Mesenchymal stem cell (in vitro differentiated cells and primary cell): ENCODE results near the gene SOX18.

Experiments used
- DNase-seq: peaks from one replicate; pipeline ENCODE4 v3.0.0-alpha.2; 2013
- H2AFZ ChIP-seq: one replicate; pipeline ENCODE4 v1.6.1; 2013; ENCODE audit warnings: low read depth, mild to moderate bottlenecking, control low read depth, inconsistent platforms, low read length, moderate library complexity
- H2AK5ac ChIP-seq: 2 replicates; pipeline ENCODE4 v1.6.1; 2013; ENCODE audit warnings: low read length, moderate library complexity, mild to moderate bottlenecking, inconsistent platforms; ENCODE audit not compliant: severe bottlenecking
- H2BK120ac ChIP-seq: one replicate; pipeline ENCODE4 v1.6.1; 2013; ENCODE audit warnings: low read depth, mild to moderate bottlenecking, inconsistent platforms, low read length, moderate library complexity
- H2BK12ac ChIP-seq, 2 experiments: one replicate each; pipeline ENCODE4 v1.6.1; 2013; ENCODE audit warnings: inconsistent platforms in 2 of 2, low read length in 2 of 2, mild to moderate bottlenecking in 2 of 2, moderate library complexity in 2 of 2, control low read depth in 1 of 2
- H2BK15ac ChIP-seq: one replicate; pipeline ENCODE4 v1.6.1; 2013; ENCODE audit warnings: mild to moderate bottlenecking, low read depth, inconsistent platforms; ENCODE audit not compliant: poor library complexity, severe bottlenecking
- H2BK5ac ChIP-seq: 2 replicates; pipeline ENCODE4 v1.6.1; 2013; ENCODE audit warnings: low read depth, mild to moderate bottlenecking, low read length, control low read depth, inconsistent platforms; ENCODE audit not compliant: poor library complexity, severe bottlenecking
- H3K14ac ChIP-seq, 2 experiments: one replicate each; pipeline ENCODE4 v1.6.1; 2013; ENCODE audit warnings: inconsistent platforms in 2 of 2, low read length in 2 of 2, control low read depth in 1 of 2, mild to moderate bottlenecking in 1 of 2, moderate library complexity in 1 of 2
- H3K18ac ChIP-seq, 2 experiments: one replicate each; pipeline ENCODE4 v1.6.1; 2013; ENCODE audit warnings: inconsistent platforms in 2 of 2, low read length in 2 of 2, control low read depth in 1 of 2, low read depth in 1 of 2, mild to moderate bottlenecking in 1 of 2
- H3K23ac ChIP-seq, 2 experiments: one replicate each; pipeline ENCODE4 v1.6.1; 2013; ENCODE audit warnings: inconsistent platforms in 2 of 2, low read length in 2 of 2, mild to moderate bottlenecking in 2 of 2, moderate library complexity in 2 of 2, control low read depth in 1 of 2
- H3K27ac ChIP-seq: 2 replicates; pipeline ENCODE4 v1.5.1; 2013; ENCODE audit warnings: mild to moderate bottlenecking, moderate library complexity, low read length, control low read depth, inconsistent platforms; ENCODE audit not compliant: poor library complexity, severe bottlenecking
- H3K27me3 ChIP-seq, 2 experiments: 2 replicates each; pipeline versions ENCODE4 v1.6.1 to v1.7.0; 2013; ENCODE audit warnings: low read length in 2 of 2, mild to moderate bottlenecking in 2 of 2, moderate library complexity in 2 of 2, control low read depth in 1 of 2, inconsistent platforms in 1 of 2; ENCODE audit not compliant: control insufficient read depth in 1 of 2, insufficient read depth in 1 of 2
- H3K36me3 ChIP-seq, 2 experiments: 2 replicates each; pipeline versions ENCODE4 v1.6.1 to v1.7.0; 2013; ENCODE audit warnings: low read length in 2 of 2, control low read depth in 1 of 2, inconsistent platforms in 1 of 2, low read depth in 1 of 2, mild to moderate bottlenecking in 1 of 2; ENCODE audit not compliant: insufficient read depth in 2 of 2, control insufficient read depth in 1 of 2
- H3K4ac ChIP-seq, 2 experiments: one replicate each; pipeline ENCODE4 v1.6.1; 2013; ENCODE audit warnings: inconsistent platforms in 2 of 2, low read length in 2 of 2, mild to moderate bottlenecking in 2 of 2, moderate library complexity in 2 of 2, control low read depth in 1 of 2, low read depth in 1 of 2
- H3K4me1 ChIP-seq: 2 replicates; pipeline ENCODE4 v1.6.1; 2013; ENCODE audit warnings: low read depth, low read length, control low read depth; ENCODE audit not compliant: control insufficient read depth, insufficient read depth
- H3K4me2 ChIP-seq: 2 replicates; pipeline ENCODE4 v1.6.1; 2013; ENCODE audit warnings: low read length, mild to moderate bottlenecking, inconsistent platforms; ENCODE audit not compliant: poor library complexity, severe bottlenecking
- H3K4me3 ChIP-seq, 2 experiments: 2 replicates each; pipeline versions ENCODE4 v1.5.1 to v1.7.0; 2013; ENCODE audit warnings: low read length in 2 of 2, mild to moderate bottlenecking in 2 of 2, control low read depth in 1 of 2, low read depth in 1 of 2; ENCODE audit not compliant: insufficient read depth in 1 of 2
- H3K79me1 ChIP-seq: replicated peaks from 2 replicates; pipeline ENCODE4 v1.6.1; 2013; ENCODE audit warnings: mild to moderate bottlenecking, control low read depth, low read length, inconsistent platforms; ENCODE audit not compliant: poor library complexity, severe bottlenecking
- H3K9ac ChIP-seq: 2 replicates; pipeline ENCODE4 v1.7.0; 2013; ENCODE audit warnings: mild to moderate bottlenecking, low read length, moderate library complexity
- H3K9me3 ChIP-seq: 2 replicates; pipeline ENCODE4 v1.7.0; 2013; ENCODE audit warnings: mild to moderate bottlenecking, low read length; ENCODE audit not compliant: control insufficient read depth
- H4K8ac ChIP-seq: one replicate; pipeline ENCODE4 v1.6.1; 2013; ENCODE audit warnings: inconsistent platforms, mild to moderate bottlenecking, low read length, moderate library complexity
- H4K91ac ChIP-seq: one replicate; pipeline ENCODE4 v1.6.1; 2013; ENCODE audit warnings: mild to moderate bottlenecking, low read length, inconsistent platforms
- WGBS: methylation state at CpG from one replicate; pipeline ENCODE4 v1.1.7; 2013; ENCODE audit warnings: mixed read lengths; 5-methylcytosine and 5-hydroxymethylcytosine counted together

SOX18 gene

DNA sequence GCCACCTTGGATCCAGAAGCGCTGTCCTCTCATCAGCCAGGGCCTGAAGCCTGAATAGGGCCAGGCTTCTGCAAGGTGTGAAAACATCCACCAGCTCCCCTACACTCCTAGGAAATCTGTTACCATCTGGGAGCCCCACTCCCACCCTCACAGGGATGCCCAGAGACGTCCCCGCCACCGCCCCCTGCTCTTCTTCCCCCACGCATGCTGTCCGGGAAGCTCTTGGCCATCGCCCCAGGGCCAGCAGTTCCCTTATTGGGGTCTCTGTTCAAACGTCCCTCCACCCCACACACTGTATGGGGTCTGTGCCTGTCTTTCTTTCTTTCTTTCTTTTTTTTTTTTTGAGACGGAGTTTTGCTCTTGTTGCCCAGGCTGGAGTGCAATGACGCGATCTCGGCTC lies 26.1 kb upstream of the SOX18 start:
- Histone ChIP-seq H2AK5ac (no peak overlapping the region), H2BK15ac (no peak overlapping the region), H3K4me3 (no peak overlapping the region), H2BK12ac (no peak overlapping the region), H3K23ac (no peak overlapping the region), H4K8ac (no peak overlapping the region), H4K91ac (no peak overlapping the region), H3K14ac (no peak overlapping the region), H3K9me3 (no peaks in the 10 kb centered on the region), H3K4me2 (no peak overlapping the region), H3K36me3 (peaks cover 17 to 58% of the 10 kb centered on the region in 2 experiments), H2BK120ac (no peak overlapping the region), H3K27me3 (no peaks in the 10 kb centered on the region), H3K18ac (no peak overlapping the region), H3K4ac (no peak overlapping the region), H2BK5ac (no peak overlapping the region), H2AFZ (no peak overlapping the region), H3K4me1 (peaks cover 21% of the 10 kb centered on the region), H3K79me1 (peaks cover 24% of the 10 kb centered on the region), H3K9ac (no peak overlapping the region), H3K27ac (no peak overlapping the region)
- WGBS, result 90% methylated on average over 12 of the region's 12 CpGs
- no peak for DNase-seq

DNA sequence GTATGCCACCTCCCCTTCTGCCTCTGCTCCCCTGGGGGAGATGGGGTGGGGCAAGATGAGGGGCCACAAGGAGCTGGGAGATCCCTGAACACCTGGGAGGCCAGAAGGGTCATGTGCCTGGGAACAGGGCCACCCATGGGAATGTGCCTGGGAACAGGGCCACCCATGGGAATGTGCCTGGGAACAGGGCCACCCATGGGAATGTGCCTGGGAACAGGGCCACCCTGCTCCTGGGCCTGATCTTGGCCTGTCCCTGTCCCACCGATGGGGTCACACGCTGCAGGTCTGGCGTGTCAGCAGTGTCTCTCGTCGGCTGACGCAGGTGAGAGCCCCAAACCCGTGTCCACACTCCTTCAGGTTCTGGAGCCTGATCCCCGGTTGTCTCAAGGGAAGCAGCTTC lies 25.5 kb upstream of the SOX18 start:
- 95% methylated on average over 8 of the region's 8 CpGs for WGBS
- H2BK12ac ChIP-seq, result no peak overlapping the region
- H3K27me3 ChIP-seq, result no peaks in the 10 kb centered on the region
- H3K36me3 ChIP-seq, result peaks cover 17 to 64% of the 10 kb centered on the region in 2 experiments
- no peaks in the 10 kb centered on the region for H3K9me3 ChIP-seq
- H3K18ac ChIP-seq, result no peak overlapping the region
- no peak overlapping the region for H4K91ac ChIP-seq
- no peak overlapping the region for H3K4me2 ChIP-seq
- no peak overlapping the region for H3K4me3 ChIP-seq
- peaks cover 24% of the 10 kb centered on the region for H3K79me1 ChIP-seq
- no peak overlapping the region for H3K27ac ChIP-seq
- no peak overlapping the region for H2BK120ac ChIP-seq
- no peak overlapping the region for H2BK5ac ChIP-seq
- no peak overlapping the region for H2AFZ ChIP-seq
- no peak overlapping the region for H2BK15ac ChIP-seq
- no peak overlapping the region for H3K9ac ChIP-seq
- no peak for DNase-seq
- H3K4me1 ChIP-seq, result peaks cover 20% of the 10 kb centered on the region
- no peak overlapping the region for H3K23ac ChIP-seq
- H3K14ac ChIP-seq, result no peak overlapping the region
- no peak overlapping the region for H3K4ac ChIP-seq
- no peak overlapping the region for H2AK5ac ChIP-seq
- H4K8ac ChIP-seq, result no peak overlapping the region

DNA sequence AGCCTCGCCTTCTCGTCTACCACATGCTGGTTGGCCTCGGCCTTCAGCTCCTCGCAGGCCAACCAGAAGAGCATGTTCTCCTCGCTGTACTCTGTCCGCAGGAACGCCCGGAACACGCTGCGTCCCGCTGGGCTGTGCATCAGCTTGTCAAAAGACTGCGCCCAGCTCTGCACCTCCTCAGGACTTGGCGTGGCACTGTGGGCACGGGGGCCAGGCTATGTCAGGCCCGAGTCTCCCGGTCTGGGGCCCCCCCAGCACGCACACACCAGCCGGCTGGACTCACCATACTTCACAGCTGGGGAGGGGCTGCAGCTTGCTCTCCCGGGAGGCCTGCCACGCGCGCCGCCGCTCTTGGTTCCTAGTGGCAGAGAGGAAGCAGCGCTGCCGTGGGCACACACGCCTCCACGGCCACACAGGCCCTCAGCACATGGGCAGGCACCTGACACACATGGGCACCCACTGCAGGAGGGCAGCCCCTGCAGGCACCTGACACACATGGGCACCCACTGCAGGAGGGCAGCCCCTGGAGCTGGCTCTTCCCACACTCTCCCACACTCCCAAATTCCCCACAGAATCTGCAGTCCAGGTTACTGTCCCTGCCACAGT lies 24.8 kb upstream of the SOX18 start:
- Histone ChIP-seq H3K79me1 (peaks cover 24% of the 10 kb centered on the region), H3K27me3 (no peaks in the 10 kb centered on the region), H3K4me2 (no peak overlapping the region), H3K4ac (no peak overlapping the region), H4K8ac (no peak overlapping the region), H3K18ac (no peak overlapping the region), H3K9me3 (no peaks in the 10 kb centered on the region), H3K23ac (no peak overlapping the region), H3K36me3 (peaks cover 17 to 69% of the 10 kb centered on the region in 2 experiments), H2BK120ac (no peak overlapping the region), H4K91ac (no peak overlapping the region), H3K9ac (no peak overlapping the region), H3K4me3 (no peak overlapping the region), H2AK5ac (no peak overlapping the region), H3K27ac (no peak overlapping the region), H3K14ac (no peak overlapping the region), H2BK15ac (no peak overlapping the region), H3K4me1 (peaks cover 26% of the 10 kb centered on the region), H2AFZ (no peak overlapping the region), H2BK12ac (no peak overlapping the region), H2BK5ac (no peak overlapping the region)
- no peak for DNase-seq
- WGBS, result 95% methylated on average over 28 of the region's 28 CpGs

DNA sequence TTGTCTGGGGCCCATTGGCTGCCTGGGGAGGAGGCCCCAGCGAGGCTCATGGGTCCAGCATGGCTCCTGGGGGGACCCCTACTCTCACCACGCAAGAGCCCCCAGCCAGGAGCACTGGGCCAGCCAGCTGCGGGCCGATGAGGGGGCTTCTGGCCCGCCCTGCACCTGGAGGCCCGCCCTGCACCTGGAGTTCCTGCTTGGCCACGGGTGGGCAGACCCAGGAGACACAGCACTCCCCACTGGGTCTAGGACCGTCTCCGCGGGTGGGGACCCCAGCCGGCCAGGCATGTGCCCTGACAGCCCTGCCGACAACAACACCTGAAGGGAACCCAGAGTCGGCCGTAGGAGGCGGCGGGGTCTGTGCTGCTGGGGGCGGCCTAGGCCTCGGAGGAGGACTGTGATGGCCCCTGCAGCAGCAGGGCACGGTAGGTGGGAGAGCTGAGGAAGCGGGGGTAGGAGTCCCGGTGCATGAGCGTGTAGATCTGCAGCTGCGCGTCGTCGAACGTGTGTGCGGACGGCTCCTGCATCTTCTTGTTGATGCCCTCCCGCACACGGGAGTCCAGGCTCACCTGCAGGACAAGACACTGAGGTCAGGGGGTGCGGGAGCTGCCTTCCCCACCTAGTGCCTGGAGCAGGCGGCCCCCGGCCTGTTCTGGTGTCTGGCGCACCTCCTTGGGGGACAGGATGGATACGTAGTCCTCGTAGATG lies 24.2 kb upstream of the SOX18 start:
- WGBS, result 97% methylated on average over 37 of the region's 37 CpGs
- Histone ChIP-seq H2BK5ac (no peak overlapping the region), H3K9ac (no peak overlapping the region), H3K4ac (no peak overlapping the region), H2AK5ac (no peak overlapping the region), H3K79me1 (peaks cover 20% of the 10 kb centered on the region), H2AFZ (no peak overlapping the region), H3K36me3 (peaks cover 17 to 75% of the 10 kb centered on the region in 2 experiments), H3K9me3 (no peaks in the 10 kb centered on the region), H3K23ac (no peak overlapping the region), H2BK12ac (no peak overlapping the region), H3K27me3 (no peaks in the 10 kb centered on the region), H3K14ac (no peak overlapping the region), H4K91ac (peak overlapping the region; percentile 25), H3K27ac (no peak overlapping the region), H3K4me1 (peaks cover 21% of the 10 kb centered on the region), H2BK120ac (no peak overlapping the region), H3K4me2 (no peak overlapping the region), H3K18ac (no peak overlapping the region), H4K8ac (no peak overlapping the region), H2BK15ac (no peak overlapping the region), H3K4me3 (no peak overlapping the region)
- DNase-seq, result no peak
